Measurements from ENCODE around the gene BMPER. TPM values are rescaled to one million over a fixed set of nuclear protein-coding genes. Genes with fewer than 3 reads are reported as not detected.

BMPER gene
- total and polyA plus RNA-seq, 2 of the 8 experiments (the other 6 are each of a cell fraction or from before 2014, with no cell fraction given), result 0.33 to 0.69 TPM

GRCh38 chr7:33882040-33882837 lies 23.1 kb upstream of the BMPER start:
- peaks cover 0 to 2% (median 0%) of the 10 kb centered on the region in 4 experiments; a peak in 2 of 7 replicates for H3K4me1 ChIP-seq (replicated peaks in 1 of 4; ENCODE audit: control insufficient read depth in 3 of 4, insufficient read depth in 4 of 4, low read length in 3 of 4)
- no peak overlapping the region for H3K23ac ChIP-seq (ENCODE audit: insufficient read length)
- H3K9me3 ChIP-seq (ENCODE audit: insufficient read depth in 2 of 2, low read depth in 1 of 2, low read length in 1 of 2), result peaks cover 0 to 8% of the 10 kb centered on the region in 2 experiments; a peak in 2 of 4 replicates
- no peak overlapping the region for H2AFZ ChIP-seq (ENCODE audit: low read length)
- no peaks in the 10 kb centered on the region for H3K79me1 ChIP-seq (ENCODE audit: low read depth, low read length)
- H3K4me2 ChIP-seq (ENCODE audit: insufficient read depth in 1 of 2, low read depth in 2 of 2, low read length in 2 of 2), result no peak overlapping the region
- WGBS, 2 experiments (ENCODE audit: extremely low coverage in 1 of 2, insufficient coverage in 1 of 2, insufficient read length in 1 of 2, insufficient replicate concordance in 2 of 2, low coverage in 1 of 2, low lambda C conversion rate in 2 of 2, missing lambda C conversion rate in 1 of 2), result 91% methylated on average over 7 of the region's 7 CpGs; no CpG with 5 or more reads in 1 of the 2 experiments
- no peak overlapping the region for H4K5ac ChIP-seq (ENCODE audit: insufficient read length, low read depth, low read length)
- no peak overlapping the region for H4K8ac ChIP-seq (ENCODE audit: extremely low read depth, insufficient read depth, low read length)
- no peak overlapping the region for H3K9ac ChIP-seq (replicated peaks in 1 of 4; ENCODE audit: extremely low read depth in 1 of 4, low read depth in 3 of 4, low read length in 3 of 4)
- ChIA-PET POLR2A (ENCODE audit: partially characterized antibody) (no interaction called here), CTCF (ENCODE audit: partially characterized antibody) (interaction anchor here (0.6 to 2.0 kb wide), 10 partner anchors 12 to 879 kb away, joined by 3 to 7 read pairs (median 4); no protein-coding TSS in a partner anchor)
- no peak overlapping the region for H2BK20ac ChIP-seq (ENCODE audit: low read length)
- H4K20me1 ChIP-seq (replicated peaks in 1 of 2; ENCODE audit: control insufficient read depth in 1 of 2, insufficient read depth in 2 of 2, low read length in 2 of 2), result no peaks in the 10 kb centered on the region
- FAIRE-seq (no peak), DNase-seq (ENCODE audit: low read depth in 1 of 2, low spot score in 2 of 2) (no peak)
- no peak overlapping the region for H2BK5ac ChIP-seq (ENCODE audit: low read depth, low read length)
- H3K4me3 ChIP-seq (ENCODE audit: extremely low read depth in 1 of 4, insufficient read depth in 2 of 4, low read depth in 3 of 4, low read length in 4 of 4), result no peak overlapping the region
- H3K36me3 ChIP-seq (ENCODE audit: control insufficient read depth in 2 of 4, insufficient read depth in 4 of 4, low read length in 3 of 4), result no peaks in the 10 kb centered on the region
- H4K91ac ChIP-seq (replicated peaks; ENCODE audit: insufficient read length, low read length), result no peak overlapping the region
- H3K27ac ChIP-seq (ENCODE audit: low read depth, low read length), result no peak overlapping the region
- no peaks in the 10 kb centered on the region for H3K79me2 ChIP-seq (ENCODE audit: control insufficient read depth in 1 of 2, insufficient read depth in 2 of 2, low read length in 2 of 2)
- no peak overlapping the region for H3K4ac ChIP-seq (replicated peaks; ENCODE audit: insufficient read length, low read depth, low read length)
- no peaks in the 10 kb centered on the region for H3K27me3 ChIP-seq (replicated peaks in 1 of 4; ENCODE audit: control insufficient read depth in 3 of 4, extremely low read depth in 1 of 4, insufficient read depth in 3 of 4, low read length in 3 of 4)
- H2BK120ac ChIP-seq (replicated peaks; ENCODE audit: low read depth, low read length), result no peak overlapping the region
- no peak overlapping the region for H3K18ac ChIP-seq (ENCODE audit: extremely low read depth, low read length)
- TF ChIP-seq CBX8 (IDR thresholded peaks at IDR 0.05; ENCODE audit: borderline replicate concordance, low read depth, low read length) (no peak), KDM5A (IDR thresholded peaks at IDR 0.05; ENCODE audit: low read length) (no peak)
- H3K14ac ChIP-seq (ENCODE audit: insufficient read length), result no peak overlapping the region
- H3K56ac ChIP-seq (replicated peaks; ENCODE audit: insufficient read length, low read depth, low read length), result no peak overlapping the region
- H2AK5ac ChIP-seq (ENCODE audit: low read depth, low read length), result no peak overlapping the region
- H2BK15ac ChIP-seq (ENCODE audit: low read length), result no peak overlapping the region
- H3K23me2 ChIP-seq (ENCODE audit: low read depth, low read length), result no peaks in the 10 kb centered on the region
- H2BK12ac ChIP-seq (ENCODE audit: low read depth, low read length), result no peak overlapping the region

Measured in H1 (cell line).